Left lung (tissue), 10 donors: ENCODE data around the gene DIP2B. TPM values are rescaled to one million over a fixed set of nuclear protein-coding genes. Genes with fewer than 3 reads are reported as not detected.

ENCODE experiments used
- ATAC-seq: fragments of 200-7000 bp; cut with Tn5 transposase; one replicate; pipeline ENCODE4 v1.9.1; 2020; ENCODE audit warnings: moderate library complexity
- DNase-seq, 4 donors: peaks; one replicate each; pipeline ENCODE4 v3.0.0-alpha.2; 2013 to 2020
- H3K27ac ChIP-seq, 2 donors: fragments of 200-600 bp; sonication (generic) in 1 of 2; one replicate each; pipeline versions ENCODE4 v1.5.0 to v1.8.0; 2020 to 2021
- H3K27me3 ChIP-seq, 2 donors: fragments of 200-600 bp; sonication (generic) in 1 of 2; one replicate each; pipeline versions ENCODE4 v1.5.0 to v1.8.0; 2020 to 2021
- H3K36me3 ChIP-seq, 2 donors: fragments of 200-600 bp; sonication (generic) in 1 of 2; one replicate each; pipeline versions ENCODE4 v1.5.0 to v1.8.0; 2020 to 2021
- H3K4me1 ChIP-seq, 2 donors: fragments of 200-600 bp; one replicate each; pipeline ENCODE4 v1.8.0; 2021
- H3K4me3 ChIP-seq, 2 donors: fragments of 200-600 bp; sonication (generic) in 1 of 2; one replicate each; pipeline versions ENCODE4 v1.5.0 to v1.8.0; 2020 to 2021; ENCODE audit warnings: mild to moderate bottlenecking in 1 of 2
- H3K9me3 ChIP-seq, 2 donors: fragments of 200-600 bp; sonication (generic) in 1 of 2; one replicate each; pipeline versions ENCODE4 v1.5.0 to v1.8.0; 2020 to 2021
- CTCF ChIP-seq, 2 donors: fragments of 200-600 bp; sonication (generic) in 1 of 2; IDR thresholded peaks; one replicate each; pipeline versions ENCODE4 v1.5.0 to v1.8.0; 2021; ENCODE audit warnings: antibody characterized with exemption in 2 of 2
- intact Hi-C, 2 donors: fragments of 100-400 bp; cut with DNase I; formaldehyde crosslinking; loops; one replicate each; pipeline versions ENCODE4 v1.11.2 to v1.14.2; 2022
- polyA plus RNA-seq, 6 donors: library from polyadenylated mRNA; unstranded; fragments of 120-200 nt; gene quantifications; one replicate each; pipeline ENCODE4 v1.2.1, GENCODE V29; 2013; ENCODE audit not compliant: insufficient read length in 6 of 6
- total RNA-seq, 2 donors: library from RNA; stranded (reverse); fragmentation: NEBNext Ultra II Directional; extraction: Animal tissue kit (Norgen Biotek cat#: 25700); gene quantifications; one replicate each; pipeline ENCODE4 v1.2.1, GENCODE V29; 2021
- donor health status: DM: no; HTN: yes; CAD: no.
- donor health status: DM: no; HTN: no; CAD: no.

The DIP2B gene
- total and polyA plus RNA-seq, 8 donors: 26.5 to 38.6 (median 33.8) TPM

DNA sequence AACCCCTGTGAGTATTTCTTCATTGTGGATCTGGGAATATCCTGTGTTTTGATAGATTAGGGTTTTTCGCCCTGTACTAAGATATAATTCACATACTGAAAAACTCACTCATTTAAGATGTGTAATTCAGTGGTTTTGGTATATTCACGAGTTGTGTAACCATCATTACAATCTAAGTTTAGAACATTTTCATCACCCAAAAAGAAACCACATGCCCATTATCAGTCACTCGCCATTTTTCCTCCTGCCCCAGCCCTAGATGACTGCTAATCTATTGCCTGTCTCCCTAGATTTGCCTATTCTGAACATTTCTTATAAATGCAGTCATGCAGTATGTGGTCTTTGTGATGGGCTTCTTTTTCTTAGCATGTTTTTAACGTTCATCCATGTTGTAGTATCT is 191.2 kb downstream of the DIP2B start:
- Histone ChIP-seq H3K27me3 (no peaks in the 10 kb centered on the region), H3K4me1 (no peaks in the 10 kb centered on the region), H3K27ac (no peak overlapping the region), H3K4me3 (no peak overlapping the region), H3K36me3 (peaks cover 0 to 100% of the 10 kb centered on the region in 2 donors), H3K9me3 (no peaks in the 10 kb centered on the region)
- no peak for ATAC-seq
- no peak for TF ChIP-seq CTCF (IDR thresholded peaks at IDR 0.05)
- intact Hi-C loops: no loop called here
- DNase-seq: no peak

DNA sequence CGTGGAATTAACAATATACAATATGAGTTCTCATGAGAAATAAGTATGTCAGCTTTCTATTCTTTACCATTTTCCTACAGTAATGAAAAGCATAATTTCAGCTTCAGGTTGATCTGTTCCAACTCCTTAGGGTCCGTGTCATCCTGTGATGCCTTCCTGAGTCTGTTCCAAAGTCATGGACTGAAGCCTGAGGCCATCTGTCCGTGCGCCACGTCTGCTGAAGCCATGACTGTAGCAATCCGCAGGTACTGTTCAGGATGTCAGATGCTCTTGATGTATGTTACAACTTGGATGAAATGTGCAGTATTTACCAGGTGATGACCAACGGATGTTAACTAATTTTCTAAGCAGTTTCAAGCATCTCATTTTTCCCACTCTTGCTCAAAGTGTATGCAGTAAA is 192.1 kb downstream of the DIP2B start:
- Histone ChIP-seq H3K27me3 (no peaks in the 10 kb centered on the region), H3K4me3 (no peak overlapping the region), H3K36me3 (peaks cover 0 to 100% of the 10 kb centered on the region in 2 donors), H3K9me3 (no peaks in the 10 kb centered on the region), H3K4me1 (no peaks in the 10 kb centered on the region), H3K27ac (no peak overlapping the region)
- intact Hi-C loops: no loop called here
- ATAC-seq: no peak
- no peak for TF ChIP-seq CTCF (IDR thresholded peaks at IDR 0.05)
- DNase-seq: no peak

GRCh38 chr12:50699154-50699553 is 194.4 kb downstream of the DIP2B start:
- no peaks in the 10 kb centered on the region for H3K27me3 ChIP-seq
- no peak for ATAC-seq
- DNase-seq: no peak
- H3K36me3 ChIP-seq: peaks cover 0 to 98% of the 10 kb centered on the region in 2 donors
- no peaks in the 10 kb centered on the region for H3K4me1 ChIP-seq
- H3K9me3 ChIP-seq: no peaks in the 10 kb centered on the region
- intact Hi-C loops: no loop called here
- H3K4me3 ChIP-seq: no peak overlapping the region
- no peak for TF ChIP-seq CTCF (IDR thresholded peaks at IDR 0.05)
- H3K27ac ChIP-seq: no peak overlapping the region

DNA sequence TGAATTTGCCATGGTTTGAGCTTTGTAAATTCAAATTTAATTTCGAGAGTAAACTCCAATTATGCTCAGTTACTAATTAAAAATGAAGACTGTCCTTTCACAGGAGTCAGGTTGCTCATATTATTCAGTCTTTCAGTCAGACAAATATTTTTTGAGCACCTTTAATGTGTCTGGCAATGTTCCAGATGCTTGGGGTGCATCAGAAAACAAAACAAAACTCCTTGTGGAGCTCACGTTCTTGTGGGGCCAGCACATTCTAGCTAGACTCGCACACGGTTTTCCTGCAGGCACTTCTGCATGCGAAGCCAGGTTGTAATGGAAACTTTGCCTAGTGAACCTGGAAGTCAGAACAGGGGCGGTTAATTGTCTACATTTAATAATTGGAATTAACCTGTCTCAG is 195.2 kb downstream of the DIP2B start:
- Histone ChIP-seq H3K27ac (no peak overlapping the region), H3K27me3 (no peaks in the 10 kb centered on the region), H3K4me1 (no peaks in the 10 kb centered on the region), H3K36me3 (peaks cover 0 to 98% of the 10 kb centered on the region in 2 donors), H3K9me3 (no peaks in the 10 kb centered on the region), H3K4me3 (no peak overlapping the region)
- no peak for TF ChIP-seq CTCF (IDR thresholded peaks at IDR 0.05)
- intact Hi-C loops: no loop called here
- no peak for DNase-seq
- ATAC-seq: no peak

- no peaks in the 10 kb centered on the region for H3K9me3 ChIP-seq
- TF ChIP-seq CTCF (IDR thresholded peaks at IDR 0.05): no peak
- no peak overlapping the region for H3K27ac ChIP-seq
- no peak for DNase-seq
- H3K4me1 ChIP-seq: no peaks in the 10 kb centered on the region
- H3K27me3 ChIP-seq: no peaks in the 10 kb centered on the region
- intact Hi-C loops: no loop called here
- no peak for ATAC-seq
- H3K4me3 ChIP-seq: no peak overlapping the region
- peaks cover 0 to 98% of the 10 kb centered on the region in 2 donors for H3K36me3 ChIP-seq
These were observed 201.8 kb downstream of the DIP2B start for GRCh38 chr12:50706606-50707005.
